OCI-M2 (cell line): ENCODE measurements around the gene PSMC6.
"Not testable (repeated sequence)": the region's sequence is repeated elsewhere in the genome, so short reads cannot be mapped to it uniquely, and the experiment has no call there.

Source experiments
- DNase-seq: peaks from one replicate; lab custom pipeline; 2025; ENCODE audit not compliant: unreplicated experiment; lab: John Stamatoyannopoulos, UW

Gene PSMC6

DNA sequence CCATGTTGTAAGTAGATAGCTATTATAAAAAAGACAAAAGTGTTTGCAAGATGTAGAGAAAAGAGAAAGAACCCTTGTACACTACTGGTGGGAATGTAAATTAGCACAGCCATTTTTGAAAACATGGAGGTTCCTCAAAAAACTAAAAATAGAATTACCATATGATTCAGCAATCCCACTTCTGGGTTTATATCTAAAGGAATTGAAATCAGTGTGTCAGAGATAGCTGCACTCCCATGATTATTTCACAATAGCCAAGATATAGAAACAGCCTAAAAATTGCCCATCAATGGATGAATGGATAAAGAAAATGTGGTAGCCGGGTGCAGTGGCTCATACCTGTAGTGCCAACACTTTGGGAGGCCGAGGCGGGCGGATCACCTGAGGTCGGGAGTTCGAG lies 9.2 kb downstream of the PSMC6 start:
- DNase-seq, result no peak

DNA sequence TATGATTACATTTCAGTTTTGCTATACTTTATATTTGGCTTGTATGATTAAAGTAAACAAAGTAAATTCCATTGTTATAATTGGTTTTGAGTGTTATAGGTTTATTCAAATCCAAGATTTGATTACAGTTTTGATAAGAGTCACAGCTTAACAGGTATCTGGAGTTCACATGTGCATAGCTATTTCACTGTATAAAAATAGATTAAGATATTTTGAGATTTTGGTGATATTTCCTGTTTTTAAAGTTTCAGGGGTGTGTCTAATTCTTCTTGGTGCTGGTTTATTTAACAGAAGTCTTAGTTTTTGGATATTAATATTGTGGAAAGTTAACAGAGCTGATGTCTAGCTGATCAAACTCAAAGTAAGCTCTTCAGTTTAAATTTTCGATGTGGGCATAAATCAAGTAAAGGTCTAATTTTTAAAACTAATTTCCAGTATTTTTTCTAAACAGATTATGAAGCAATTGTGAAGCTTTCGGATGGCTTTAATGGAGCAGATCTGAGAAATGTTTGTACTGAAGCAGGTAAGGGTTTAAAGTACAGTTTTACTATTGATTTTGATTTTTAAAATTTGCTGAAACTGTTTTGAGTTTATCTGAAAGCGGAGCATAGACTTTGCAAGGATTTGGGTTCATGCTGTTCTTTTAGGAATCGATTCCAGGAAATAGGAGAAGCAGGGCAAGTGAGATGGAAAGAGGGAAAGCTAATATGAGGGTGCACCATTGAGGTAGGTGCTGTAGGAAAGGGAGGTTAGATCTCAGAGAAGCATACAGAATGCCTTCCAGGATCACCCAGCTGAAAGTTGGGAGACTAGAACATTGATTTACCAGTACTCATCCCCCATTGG lies 16.7 kb downstream of the PSMC6 start:
- DNase-seq, result no peak

DNA sequence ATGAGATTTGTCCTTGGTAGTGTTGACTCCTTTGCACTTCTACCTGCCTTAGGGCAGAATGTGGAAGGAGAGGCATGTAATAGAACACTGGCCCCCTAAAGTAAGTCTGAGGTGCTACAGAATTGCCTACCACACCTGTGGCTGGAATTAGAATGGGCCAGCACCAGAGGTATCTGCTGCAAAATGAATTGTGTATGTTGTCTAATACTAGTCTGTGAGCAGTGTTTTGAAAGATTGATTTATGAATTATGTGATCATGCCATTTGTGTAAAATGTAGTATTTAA lies 17.3 kb downstream of the PSMC6 start:
- no peak for DNase-seq

DNA sequence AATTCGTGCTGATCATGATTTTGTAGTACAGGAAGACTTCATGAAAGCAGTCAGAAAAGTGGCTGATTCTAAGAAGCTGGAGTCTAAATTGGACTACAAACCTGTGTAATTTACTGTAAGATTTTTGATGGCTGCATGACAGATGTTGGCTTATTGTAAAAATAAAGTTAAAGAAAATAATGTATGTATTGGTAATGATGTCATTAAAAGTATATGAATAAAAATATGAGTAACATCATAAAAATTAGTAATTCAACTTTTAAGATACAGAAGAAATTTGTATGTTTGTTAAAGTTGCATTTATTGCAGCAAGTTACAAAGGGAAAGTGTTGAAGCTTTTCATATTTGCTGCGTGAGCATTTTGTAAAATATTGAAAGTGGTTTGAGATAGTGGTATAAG lies 20.5 kb downstream of the PSMC6 start:
- DNase-seq, result not testable (repeated sequence)

DNA sequence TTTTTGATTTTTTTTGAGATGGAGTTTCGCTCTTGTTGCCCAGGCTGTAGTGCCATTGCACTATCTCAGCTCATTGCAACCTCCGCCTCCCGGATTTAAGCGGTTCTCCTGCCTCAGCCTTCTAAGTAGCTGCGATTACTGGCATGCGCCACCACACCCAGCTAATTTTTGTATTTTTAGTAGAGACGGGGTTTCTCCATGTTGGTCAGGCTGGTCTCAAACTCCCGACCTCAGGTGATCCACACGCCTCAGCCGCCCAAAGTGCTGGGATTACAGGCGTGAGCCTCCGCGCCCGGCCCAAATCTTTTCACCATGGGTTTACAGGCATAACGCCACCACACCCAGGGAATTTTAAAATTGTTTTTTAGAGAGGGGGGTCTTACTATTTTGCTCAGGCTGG lies 22.0 kb downstream of the PSMC6 start:
- DNase-seq, result not testable (repeated sequence)

DNA sequence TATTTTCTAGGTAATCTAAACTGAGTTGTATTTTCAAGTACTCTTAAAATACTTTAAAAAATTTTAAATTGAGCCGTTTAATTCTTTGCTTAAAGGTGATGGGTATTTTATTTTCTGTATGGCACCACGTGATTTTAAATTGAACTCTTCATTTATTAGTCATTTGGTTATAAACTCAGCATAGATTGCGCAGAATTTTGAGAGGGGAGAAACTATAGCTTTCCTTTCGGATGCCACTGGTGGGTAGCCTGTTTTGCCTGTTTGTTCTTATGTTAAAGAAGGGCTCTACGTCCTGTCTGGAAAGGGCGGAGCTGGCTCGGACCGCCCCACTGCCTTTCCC lies 22.6 kb downstream of the PSMC6 start:
- no peak for DNase-seq

DNA sequence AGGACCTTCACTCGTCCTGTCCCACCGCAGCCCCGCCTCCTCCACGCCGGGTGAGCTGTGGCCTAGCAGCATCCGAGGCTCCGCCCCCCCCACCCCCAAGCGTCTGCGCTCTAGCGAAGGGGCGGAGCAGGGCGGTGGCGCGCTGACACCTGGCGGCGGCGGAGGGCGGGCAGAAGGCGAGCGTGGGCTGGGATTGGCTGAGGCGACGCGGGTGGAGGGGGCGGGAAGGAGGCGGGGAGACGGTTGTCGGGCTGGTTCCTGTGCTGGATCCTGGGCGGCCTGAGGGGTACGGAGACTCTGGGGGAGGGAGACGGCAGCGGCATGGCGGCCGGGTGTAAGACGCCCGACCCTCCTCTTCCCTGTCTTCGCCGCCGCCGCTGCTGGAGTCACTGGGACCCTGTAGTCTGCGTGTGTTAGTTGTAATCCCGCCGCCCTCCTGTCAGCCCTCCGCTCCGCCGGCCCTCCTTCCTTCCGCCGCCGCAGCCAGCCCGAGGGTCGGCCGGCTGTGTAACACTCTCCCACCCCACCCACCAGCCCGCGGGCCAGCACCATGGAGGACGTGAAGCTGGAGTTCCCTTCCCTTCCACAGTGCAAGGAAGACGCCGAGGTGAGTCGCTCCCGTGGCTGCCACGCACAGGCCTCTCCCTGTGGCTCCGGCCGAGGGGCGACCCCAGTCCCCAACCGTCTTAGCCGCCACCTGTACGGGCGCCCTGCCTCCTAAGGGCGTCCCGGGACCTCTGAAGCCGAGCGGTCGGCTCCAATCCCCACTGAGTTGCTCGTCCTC lies 23.1 kb downstream of the PSMC6 start, which contains the start of gene STYX:
STYX (plus strand) TSS at position 242 of the 784 bp plus-strand sequence; CDS start at position 551, 309 bp downstream.
- DNase-seq, result peak; percentile 96

DNA sequence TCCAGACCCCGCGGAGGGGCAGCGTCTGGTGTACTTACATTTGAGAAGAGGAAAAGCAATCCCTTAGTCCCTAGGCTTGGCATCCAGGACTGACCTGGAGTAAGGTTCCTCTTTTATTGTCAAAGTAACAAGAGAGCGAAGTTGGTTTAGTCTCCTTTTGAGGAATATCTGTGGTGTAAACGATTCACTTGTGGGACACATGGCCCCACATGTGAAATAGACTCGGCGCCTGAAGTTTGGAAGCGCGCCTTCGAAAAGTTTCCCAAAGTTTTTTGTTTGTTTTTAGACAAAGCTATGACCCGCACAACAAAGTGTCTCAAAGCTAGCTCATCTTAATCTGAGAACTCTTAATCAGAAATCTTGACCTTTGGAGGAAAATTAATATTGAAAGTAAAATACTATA lies 23.7 kb downstream of the PSMC6 start:
- no peak for DNase-seq

DNA sequence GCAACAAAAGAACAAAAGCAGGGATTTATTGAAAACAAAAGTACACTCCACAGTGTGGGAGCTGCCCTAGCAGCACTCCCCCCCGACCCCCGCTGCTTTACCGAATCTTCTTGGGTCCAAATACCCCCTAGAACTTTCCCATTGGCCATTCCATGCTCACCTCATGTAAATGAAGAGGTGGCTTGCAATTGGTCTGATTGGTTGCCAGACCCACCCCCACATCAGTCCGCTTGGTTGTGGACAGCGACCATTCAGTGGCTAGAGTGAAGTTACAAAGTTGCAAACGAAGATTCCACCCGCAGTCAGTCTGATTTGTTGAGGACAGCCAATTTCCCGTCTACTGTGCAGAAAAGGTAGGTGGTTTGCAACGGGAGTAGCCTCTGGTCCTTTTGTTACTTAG lies 26.8 kb downstream of the PSMC6 start:
- DNase-seq, result no peak

DNA sequence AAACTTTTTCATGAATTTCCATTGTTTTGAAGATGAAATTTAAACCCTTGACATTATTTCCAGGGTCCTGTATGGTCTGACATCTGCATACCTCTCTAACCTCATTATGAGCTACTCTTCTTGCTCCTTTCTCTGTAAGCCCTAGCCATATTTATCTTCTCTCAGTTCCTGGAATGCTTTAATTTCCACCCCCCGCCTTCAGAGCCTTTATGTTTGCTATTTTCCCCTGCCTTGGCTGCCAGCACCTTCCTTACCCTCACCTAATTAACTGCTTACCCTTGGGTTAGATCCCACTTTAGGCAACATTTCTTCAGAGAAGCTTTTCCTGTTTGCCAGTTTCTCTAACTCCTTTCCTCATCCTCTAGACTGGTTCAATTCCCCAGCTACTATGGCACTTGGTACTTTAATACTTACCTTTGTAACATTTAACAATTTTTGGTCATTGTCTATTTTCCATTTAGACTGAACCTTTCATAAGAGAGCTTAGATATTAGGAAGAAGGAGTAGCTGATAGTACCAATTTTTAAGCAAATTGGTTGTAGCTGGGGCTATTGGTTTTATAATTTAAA lies 29.0 kb downstream of the PSMC6 start:
- no peak for DNase-seq

DNA sequence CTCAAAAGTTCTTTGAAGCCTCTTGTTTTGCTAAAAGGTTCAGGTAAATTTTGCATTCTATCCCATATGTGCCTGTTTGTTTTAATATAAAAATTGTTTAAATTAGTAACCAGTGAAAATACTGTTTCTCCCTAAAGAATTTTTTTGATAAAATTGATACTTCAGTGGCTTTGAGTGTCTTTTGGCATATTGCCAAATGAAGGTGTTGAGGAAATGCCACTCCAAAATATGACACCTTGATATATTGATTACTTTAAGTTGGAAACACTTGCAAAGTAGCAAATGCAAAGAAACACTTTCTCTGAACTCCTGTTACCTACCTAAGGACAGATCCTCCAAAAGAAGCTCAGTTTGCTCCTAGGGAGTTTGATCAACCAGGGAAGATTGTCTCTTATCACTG lies 31.4 kb downstream of the PSMC6 start:
- no peak for DNase-seq

DNA sequence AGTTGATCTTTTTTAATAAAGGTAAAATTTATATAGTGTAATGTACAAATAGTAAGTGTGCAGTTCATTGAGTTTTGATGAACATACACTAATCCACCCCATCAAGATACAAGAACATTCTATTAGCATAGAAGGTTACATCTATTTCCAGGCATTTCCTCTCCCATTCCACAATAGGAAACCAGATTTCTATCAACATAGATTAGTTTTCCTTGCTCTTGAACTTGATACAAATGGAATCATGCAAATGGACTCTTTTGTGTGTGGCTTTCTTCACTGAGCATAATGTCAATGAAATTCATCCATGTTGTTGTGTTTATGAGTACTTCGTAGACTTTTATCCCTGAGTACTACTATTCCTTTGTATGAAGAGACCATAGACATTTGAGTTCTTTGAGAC lies 33.8 kb downstream of the PSMC6 start:
- DNase-seq, result no peak

DNA sequence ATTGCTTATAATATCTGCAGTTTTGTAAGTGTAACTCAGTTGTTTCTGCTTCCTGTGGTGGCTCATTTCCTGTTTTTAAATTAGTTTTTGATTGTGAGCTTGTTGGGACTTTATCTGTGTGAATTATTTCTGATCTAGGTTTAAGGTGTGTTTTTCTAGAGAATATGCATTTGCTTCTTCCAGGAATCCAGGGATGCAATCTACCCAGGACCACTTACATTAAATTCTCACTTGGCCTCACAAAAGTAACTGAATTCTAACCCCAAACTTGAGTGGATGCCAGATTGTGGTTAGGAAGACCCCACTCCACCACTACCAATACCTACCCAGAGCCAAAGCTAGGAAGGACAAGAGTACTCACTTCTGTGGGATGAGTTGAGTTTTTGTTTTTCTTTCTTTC lies 34.9 kb downstream of the PSMC6 start:
- no peak for DNase-seq

DNA sequence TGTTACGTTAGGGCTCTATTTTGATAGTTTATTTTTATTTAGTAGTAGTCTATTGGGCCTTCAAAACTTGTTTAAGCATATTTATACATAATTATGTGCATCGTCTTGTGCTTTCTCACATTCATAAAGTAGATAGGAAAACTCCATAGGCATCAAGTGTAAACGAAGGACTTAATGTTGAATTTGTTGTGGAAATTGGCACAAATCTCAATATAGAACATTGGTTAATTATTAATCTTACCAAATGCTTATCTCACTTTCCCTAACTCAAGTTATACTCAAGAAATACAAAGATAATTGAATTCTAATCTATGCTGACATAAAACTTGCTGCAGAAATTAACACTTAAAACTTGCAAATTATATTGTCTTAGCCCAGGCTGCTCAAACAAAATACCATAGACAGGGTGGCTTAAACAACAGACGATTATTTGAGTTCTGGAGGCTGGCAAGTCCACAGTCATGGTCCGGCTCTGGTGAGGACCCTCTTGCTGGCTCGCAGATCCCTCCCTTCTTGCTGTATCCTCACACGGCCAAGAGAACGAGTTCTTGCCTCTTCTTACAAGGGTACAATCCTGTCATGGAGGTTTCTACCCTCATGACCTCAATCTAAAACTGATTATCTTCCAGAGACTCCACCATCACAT lies 41.8 kb downstream of the PSMC6 start:
- DNase-seq, result no peak

DNA sequence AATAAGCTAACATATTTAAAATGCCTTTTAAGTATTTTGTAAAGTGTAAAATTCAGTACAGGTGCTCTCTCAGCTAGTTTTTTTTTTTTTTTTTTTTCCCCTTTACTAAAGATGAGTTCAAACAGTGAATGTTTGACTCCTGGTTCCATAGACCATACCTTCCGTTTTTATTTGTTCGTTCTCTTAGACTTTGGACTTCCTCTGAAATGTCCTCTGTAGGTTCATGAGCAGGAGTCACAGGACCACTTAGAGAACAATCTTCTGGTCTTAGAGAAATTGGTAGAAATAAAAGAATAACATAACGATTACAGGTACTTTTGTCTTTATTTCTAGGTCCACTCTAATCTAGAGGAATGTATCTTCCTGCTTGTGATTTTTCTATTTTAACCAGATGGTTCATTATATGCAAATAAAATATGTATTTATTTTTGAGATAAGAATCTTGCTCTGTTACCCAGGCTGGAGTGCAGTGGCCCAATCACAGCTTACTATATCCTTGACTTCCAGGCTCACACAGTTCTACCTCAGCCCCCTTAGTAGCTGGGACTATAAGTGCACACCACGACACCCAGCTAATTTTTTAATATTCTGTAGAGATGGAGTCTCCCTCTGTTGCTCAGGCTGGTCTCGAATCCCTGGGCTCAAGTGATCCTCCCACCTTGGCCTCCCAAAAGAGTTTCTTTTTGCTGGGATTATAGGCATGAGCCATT lies 48.8 kb downstream of the PSMC6 start:
- DNase-seq, result no peak

DNA sequence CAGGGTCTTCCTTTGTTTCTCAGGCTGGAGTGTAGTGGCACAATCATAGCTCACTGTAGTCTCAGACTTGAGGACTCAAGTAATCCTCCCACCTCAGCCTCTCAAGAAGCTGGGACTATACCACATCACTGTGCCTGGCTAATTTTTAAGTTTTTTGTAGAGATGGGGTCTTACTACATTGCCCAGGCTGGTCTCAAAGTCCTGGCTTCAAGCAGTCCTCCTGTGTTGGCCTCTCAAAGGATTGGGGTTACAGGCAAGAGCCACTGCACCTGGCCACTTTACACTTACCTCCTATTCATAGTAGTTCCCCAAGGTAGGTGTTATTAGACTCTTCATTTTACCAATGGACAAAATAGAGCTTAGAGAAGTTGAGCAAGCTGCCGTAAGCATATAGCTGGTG lies 52.1 kb downstream of the PSMC6 start:
- DNase-seq, result no peak

DNA sequence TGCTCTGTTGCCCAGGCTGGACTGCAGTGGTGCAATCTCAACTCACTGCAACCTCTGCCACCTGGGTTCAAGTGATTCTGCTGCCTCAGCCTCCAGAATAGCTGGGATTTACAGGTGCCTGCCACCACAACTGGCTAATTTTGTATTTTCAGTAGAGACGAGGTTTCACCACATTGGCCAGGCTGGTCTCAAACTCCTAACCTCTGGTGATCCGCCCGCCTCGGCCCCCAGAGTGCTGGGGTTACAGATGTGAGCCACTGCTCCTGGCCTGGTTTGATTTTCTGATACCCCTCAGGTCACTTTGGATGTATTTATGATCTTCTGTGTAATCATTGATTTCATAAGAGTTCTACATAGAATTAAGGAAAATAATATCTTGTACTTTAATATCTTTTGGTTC lies 55.9 kb downstream of the PSMC6 start:
- DNase-seq, result not testable (repeated sequence)

DNA sequence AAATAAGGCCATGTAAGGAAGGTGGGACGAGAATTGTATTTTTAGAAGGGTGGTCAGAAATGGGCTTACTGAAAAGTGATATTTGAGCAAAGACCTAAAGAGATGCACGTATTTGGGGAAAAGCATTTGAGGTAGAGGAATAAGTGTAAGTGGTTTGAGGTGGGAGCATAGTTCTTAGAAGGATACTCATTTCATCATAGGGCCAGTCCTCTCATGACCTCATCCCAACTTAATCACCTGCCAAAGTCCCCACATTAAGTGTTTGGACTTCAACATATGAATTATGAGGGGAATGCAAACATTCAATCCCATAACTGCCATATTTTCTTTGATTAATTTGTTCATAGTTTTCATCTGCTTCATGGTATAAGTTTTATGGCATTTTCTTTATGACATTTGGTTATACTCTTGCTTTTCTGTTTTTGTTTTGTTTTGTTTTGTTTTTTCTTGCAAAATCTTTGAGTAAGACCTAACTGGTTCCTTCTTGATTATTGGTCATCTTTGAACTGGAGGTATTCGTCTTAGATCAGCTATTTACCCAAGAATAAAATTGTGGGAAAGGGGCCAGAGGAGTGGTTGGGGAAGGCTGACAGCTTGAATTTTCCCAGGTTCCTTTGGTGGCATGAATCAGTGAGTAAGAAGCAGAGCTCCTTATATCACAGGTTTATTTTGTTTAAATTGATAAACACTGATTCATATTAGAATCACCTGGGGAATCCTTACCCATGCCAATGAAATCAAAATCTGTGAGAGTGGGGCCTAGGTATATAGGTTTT lies 60.2 kb downstream of the PSMC6 start:
- no peak for DNase-seq

DNA sequence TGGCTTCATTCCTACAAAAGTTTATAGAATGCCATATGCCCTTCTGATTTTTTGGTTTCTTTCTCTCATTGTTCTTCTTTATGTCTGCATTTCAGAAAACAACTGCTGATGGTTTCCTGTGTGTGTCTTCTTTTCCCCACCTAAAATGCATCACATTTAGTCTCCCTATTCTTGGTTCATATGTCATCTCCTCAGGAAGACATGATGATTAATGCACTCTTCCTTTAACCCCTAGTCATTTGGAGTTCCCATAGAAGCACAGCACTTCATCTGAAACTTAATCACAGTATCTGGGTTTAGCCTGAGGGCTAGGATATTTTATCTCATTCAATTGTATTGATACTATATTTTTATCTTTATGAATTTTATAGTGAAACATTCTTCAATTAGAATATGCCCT lies 62.9 kb downstream of the PSMC6 start:
- no peak for DNase-seq

DNA sequence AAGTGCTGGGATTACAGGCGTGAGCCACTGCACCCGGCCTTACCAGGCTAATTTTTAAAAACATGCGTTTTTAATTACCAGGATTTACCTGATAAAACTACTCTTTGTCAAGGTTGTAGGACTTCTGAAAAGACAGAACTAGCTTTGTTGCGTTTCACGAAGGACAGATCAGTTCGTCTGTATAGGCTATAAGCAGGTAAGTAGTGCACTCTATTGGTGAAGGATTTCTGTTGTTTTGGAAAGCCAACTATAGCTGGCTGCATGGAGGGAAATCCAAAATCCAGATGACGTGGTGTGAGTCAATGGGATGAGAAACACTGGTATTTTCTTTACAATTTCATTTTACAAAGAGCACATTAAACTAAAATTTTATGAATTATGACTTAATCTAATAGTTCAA lies 69.8 kb downstream of the PSMC6 start:
- DNase-seq, result no peak
